Measurements from ENCODE around the gene FRYL.

The FRYL gene

DNA sequence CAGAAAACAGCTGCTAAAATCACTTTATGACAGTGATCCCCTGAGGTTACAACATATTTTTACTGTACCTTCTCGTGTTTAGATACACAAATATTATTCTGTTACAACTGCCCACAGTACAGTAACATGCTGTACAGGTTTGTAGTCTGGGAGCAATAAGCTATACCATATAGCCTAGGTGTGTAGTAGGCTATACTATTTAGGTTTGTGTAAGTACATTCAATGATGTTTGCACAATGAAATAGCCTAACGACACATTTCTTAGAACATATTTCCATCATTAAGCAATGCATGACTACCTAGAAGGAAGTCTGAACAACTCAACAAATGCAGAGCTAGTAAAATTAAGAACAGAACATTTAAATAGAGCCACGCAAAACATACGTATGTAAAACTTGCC, 177.3 kb downstream of the FRYL start:
- TF ChIP-seq Cebpa-rat (IDR thresholded peaks at IDR 0.05): no peak
- H4K20me1 ChIP-seq: no peaks in the 10 kb centered on the region
- H3K9me3 ChIP-seq: no peaks in the 10 kb centered on the region
- no peaks in the 10 kb centered on the region for H3K4me1 ChIP-seq
- no peak overlapping the region for H3K4me3 ChIP-seq
- no peak overlapping the region for H3K27ac ChIP-seq
- H3K27me3 ChIP-seq: no peaks in the 10 kb centered on the region
- no peak overlapping the region for H3K4me2 ChIP-seq
- peaks cover 54% of the 10 kb centered on the region for H3K36me3 ChIP-seq
- no peak overlapping the region for H3K9ac ChIP-seq

DNA sequence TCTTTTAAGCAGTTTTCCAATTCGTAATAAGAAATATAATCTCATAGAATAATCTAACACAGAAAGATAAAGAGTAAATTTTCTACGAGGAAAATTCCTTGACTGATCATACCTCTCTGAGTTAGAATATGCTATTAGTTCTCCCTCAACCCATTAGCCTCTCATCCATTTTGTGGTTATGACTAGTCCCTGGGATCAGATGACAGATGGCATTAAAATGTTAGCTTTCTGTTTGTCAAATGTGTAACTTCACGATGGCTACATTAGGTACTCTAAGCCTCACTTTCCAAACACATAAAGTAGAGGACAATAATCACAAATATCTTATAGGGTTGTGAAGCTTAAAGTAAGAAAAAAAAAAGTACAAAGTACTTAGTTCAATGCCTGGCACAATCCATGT, 177.9 kb downstream of the FRYL start:
- H3K36me3 ChIP-seq: peaks cover 51% of the 10 kb centered on the region
- H4K20me1 ChIP-seq: no peaks in the 10 kb centered on the region
- H3K4me1 ChIP-seq: no peaks in the 10 kb centered on the region
- no peak overlapping the region for H3K9ac ChIP-seq
- no peaks in the 10 kb centered on the region for H3K9me3 ChIP-seq
- H3K27me3 ChIP-seq: no peaks in the 10 kb centered on the region
- no peak overlapping the region for H3K27ac ChIP-seq
- no peak for TF ChIP-seq Cebpa-rat (IDR thresholded peaks at IDR 0.05)
- no peak overlapping the region for H3K4me3 ChIP-seq
- no peak overlapping the region for H3K4me2 ChIP-seq

DNA sequence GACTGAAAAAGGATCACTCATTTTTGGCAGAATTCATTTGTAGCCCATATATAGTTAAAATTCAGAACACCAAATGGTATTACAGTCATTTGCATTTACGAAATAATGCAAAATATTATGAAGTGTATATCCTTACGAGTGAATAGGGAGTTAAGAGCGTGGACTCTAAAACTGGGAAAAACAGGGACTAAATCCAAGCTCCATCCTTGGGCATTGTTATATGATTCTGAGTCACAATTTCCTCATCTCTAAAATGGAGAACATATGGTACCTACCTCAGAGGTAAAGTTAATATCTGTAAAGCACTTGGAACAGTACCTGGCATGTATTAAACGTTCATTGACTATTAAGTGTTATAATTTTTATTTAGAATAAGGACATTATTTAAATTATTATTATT, 183.7 kb downstream of the FRYL start:
- H3K4me3 ChIP-seq: no peak overlapping the region
- H3K9me3 ChIP-seq: no peaks in the 10 kb centered on the region
- peaks cover 12% of the 10 kb centered on the region for H3K4me1 ChIP-seq
- H3K4me2 ChIP-seq: no peak overlapping the region
- no peaks in the 10 kb centered on the region for H4K20me1 ChIP-seq
- peaks cover 49% of the 10 kb centered on the region for H3K36me3 ChIP-seq
- H3K27me3 ChIP-seq: no peaks in the 10 kb centered on the region
- no peak for TF ChIP-seq Cebpa-rat (IDR thresholded peaks at IDR 0.05)
- H3K9ac ChIP-seq: no peak overlapping the region
- H3K27ac ChIP-seq: no peak overlapping the region

DNA sequence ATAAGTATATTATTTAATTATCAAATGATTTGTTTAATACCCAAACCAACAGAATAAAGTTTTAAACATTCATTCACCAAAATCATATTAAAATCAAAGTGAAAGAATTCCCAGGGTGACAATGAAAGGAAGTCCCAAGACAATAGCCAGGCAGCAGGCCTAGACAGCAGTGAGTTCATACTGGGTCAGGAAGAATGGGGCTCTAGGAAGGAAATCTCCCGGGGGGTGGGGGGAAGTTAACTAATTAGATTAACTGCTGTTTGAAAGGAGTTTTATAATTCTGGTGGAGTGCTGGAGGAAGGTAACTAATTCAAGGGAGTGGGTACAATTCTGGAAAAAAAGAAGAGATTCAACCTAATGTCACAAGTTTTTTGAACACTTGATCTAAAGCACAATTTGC, 185.9 kb downstream of the FRYL start:
- no peak overlapping the region for H3K4me3 ChIP-seq
- no peak overlapping the region for H3K27ac ChIP-seq
- peaks cover 56% of the 10 kb centered on the region for H3K36me3 ChIP-seq
- no peaks in the 10 kb centered on the region for H3K9me3 ChIP-seq
- no peak for TF ChIP-seq Cebpa-rat (IDR thresholded peaks at IDR 0.05)
- H3K4me2 ChIP-seq: no peak overlapping the region
- H3K27me3 ChIP-seq: no peaks in the 10 kb centered on the region
- H4K20me1 ChIP-seq: no peaks in the 10 kb centered on the region
- peaks cover 12% of the 10 kb centered on the region for H3K4me1 ChIP-seq
- H3K9ac ChIP-seq: no peak overlapping the region

DNA sequence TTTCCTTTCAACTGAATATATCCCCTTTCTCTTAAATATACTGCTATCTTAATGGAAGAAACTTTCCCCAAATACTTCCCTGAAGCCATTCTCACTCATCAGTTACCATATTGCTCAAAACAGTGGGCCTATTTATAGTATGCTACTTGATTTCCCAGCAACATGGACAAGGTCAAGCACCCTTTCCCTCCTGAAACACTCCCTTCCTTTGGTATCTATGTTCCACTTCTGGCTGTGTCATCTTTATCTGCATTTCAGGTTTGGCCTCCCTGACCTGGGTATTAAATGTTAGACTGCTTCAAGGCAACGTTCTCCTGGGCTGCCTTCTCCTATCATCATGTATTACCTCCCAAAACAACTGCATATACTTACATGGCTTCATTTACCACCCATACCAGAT, 188.7 kb downstream of the FRYL start:
- Histone ChIP-seq H3K27me3 (no peaks in the 10 kb centered on the region), H3K9ac (no peak overlapping the region), H3K4me1 (peaks cover 12% of the 10 kb centered on the region), H3K27ac (no peak overlapping the region), H3K4me2 (no peak overlapping the region), H3K36me3 (peaks cover 64% of the 10 kb centered on the region), H4K20me1 (no peaks in the 10 kb centered on the region), H3K9me3 (no peaks in the 10 kb centered on the region), H3K4me3 (no peak overlapping the region)
- TF ChIP-seq Cebpa-rat (IDR thresholded peaks at IDR 0.05): no peak

DNA sequence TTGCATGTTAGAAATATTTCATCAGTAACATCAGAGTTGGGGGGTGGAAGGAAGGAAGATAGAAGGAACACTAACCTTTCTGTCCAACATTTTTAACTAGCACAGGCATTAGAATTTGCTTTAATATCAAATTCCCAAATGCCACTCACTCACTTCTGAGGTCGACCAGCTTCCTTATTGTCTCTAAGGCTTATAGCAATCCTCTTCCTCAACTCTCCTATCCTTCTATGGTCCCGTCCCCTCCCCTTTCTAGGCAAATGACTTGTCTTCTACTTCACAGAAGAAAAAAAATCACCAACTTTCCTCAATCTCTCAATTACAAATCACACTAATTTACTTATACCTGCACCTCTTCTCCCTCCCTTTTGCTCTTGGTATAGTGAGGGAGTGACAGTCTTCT, 189.2 kb downstream of the FRYL start:
- H3K9ac ChIP-seq: no peak overlapping the region
- no peak overlapping the region for H3K27ac ChIP-seq
- H3K4me2 ChIP-seq: no peak overlapping the region
- H4K20me1 ChIP-seq: no peaks in the 10 kb centered on the region
- H3K27me3 ChIP-seq: no peaks in the 10 kb centered on the region
- no peak for TF ChIP-seq Cebpa-rat (IDR thresholded peaks at IDR 0.05)
- peaks cover 67% of the 10 kb centered on the region for H3K36me3 ChIP-seq
- no peak overlapping the region for H3K4me3 ChIP-seq
- peaks cover 12% of the 10 kb centered on the region for H3K4me1 ChIP-seq
- no peaks in the 10 kb centered on the region for H3K9me3 ChIP-seq

DNA sequence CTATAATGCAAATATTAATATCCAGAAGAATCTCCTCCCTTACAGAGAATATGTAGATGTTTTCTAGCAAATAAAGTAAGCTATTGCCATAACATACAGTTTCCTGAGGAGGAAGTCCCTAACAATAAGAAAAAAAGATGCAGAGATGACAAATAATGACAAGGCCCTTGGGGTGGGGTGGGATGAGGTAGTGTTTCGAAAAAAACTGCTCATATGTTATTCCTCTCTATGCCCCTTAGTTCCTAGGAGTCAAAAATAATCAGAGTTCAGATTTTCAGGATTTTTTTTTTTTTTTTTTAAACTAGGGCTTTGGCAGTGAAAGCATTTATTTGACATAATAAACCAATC, 191.0 kb downstream of the FRYL start:
- Histone ChIP-seq H3K9ac (no peak overlapping the region), H4K20me1 (no peaks in the 10 kb centered on the region), H3K27me3 (no peaks in the 10 kb centered on the region), H3K36me3 (peaks cover 74% of the 10 kb centered on the region), H3K4me1 (peaks cover under 1% of the 10 kb centered on the region; the same call in 1 of the 2 replicates), H3K4me3 (no peak overlapping the region), H3K9me3 (no peaks in the 10 kb centered on the region), H3K27ac (no peak overlapping the region), H3K4me2 (no peak overlapping the region)
- no peak for TF ChIP-seq Cebpa-rat (IDR thresholded peaks at IDR 0.05)

DNA sequence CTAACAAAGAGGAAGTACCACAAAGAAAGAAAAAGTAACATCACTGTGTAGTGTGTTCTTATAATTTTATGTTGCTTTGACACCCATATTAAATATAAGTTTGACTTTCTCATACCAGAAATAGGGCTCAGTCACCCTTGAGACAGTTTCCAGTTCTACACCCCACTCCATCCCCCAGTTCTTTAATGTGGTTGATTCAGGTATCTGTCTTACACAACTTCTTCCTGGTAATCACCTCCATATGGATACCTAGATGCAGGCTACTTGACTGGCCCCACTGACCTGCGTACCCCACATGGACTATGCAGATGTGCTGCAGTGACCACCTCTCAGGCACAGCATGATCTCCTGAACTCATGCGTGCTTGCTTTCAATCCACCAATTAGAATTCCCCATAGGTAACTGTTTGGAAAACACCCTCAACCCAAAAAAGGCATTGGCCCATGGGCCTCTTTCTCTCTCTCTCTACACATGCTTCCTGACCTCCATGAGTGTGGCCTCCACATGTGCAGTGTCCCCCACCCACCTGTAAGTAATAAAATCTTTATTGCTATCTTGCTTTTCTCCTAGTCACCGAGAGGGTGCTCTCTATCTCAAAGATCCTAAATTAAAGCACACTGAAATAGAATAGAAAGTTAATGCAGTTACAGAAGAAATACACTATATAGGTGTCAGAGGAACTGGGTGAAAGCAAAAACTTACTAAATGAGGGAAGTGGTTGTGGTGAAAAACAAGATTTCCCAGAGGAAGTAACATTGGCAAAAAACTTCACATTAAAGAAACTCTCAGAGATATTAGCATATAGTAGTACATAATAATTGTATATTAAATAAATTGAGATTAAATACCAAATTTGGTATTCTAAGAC, 191.6 kb downstream of the FRYL start:
- Histone ChIP-seq H3K27me3 (no peaks in the 10 kb centered on the region), H3K36me3 (peaks cover 76% of the 10 kb centered on the region), H3K9me3 (no peaks in the 10 kb centered on the region), H3K4me3 (no peak overlapping the region), H3K4me2 (no peak overlapping the region), H4K20me1 (no peaks in the 10 kb centered on the region), H3K9ac (no peak overlapping the region), H3K4me1 (no peaks in the 10 kb centered on the region), H3K27ac (no peak overlapping the region)
- TF ChIP-seq Cebpa-rat (IDR thresholded peaks at IDR 0.05): no peak

DNA sequence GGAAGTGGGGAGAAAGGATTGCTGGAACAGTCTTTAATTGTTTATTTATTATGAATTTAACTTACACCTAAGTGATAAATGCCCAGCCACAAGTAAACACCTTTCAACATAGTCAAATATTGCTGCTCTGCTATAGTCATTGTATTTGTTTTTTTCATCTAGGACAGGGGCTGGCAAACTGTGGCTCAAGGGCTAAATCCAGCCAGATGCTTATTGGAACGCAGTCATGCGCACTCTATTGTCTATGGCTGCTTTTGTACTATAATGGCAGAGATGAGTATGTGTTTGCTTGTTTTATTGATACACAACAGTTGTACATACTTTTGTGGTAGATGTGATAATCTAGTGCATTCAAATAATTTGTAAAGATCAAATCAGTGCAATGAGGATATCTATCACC, 194.7 kb downstream of the FRYL start:
- H3K36me3 ChIP-seq: peaks cover 84% of the 10 kb centered on the region
- no peak overlapping the region for H3K9ac ChIP-seq
- no peaks in the 10 kb centered on the region for H3K27me3 ChIP-seq

DNA sequence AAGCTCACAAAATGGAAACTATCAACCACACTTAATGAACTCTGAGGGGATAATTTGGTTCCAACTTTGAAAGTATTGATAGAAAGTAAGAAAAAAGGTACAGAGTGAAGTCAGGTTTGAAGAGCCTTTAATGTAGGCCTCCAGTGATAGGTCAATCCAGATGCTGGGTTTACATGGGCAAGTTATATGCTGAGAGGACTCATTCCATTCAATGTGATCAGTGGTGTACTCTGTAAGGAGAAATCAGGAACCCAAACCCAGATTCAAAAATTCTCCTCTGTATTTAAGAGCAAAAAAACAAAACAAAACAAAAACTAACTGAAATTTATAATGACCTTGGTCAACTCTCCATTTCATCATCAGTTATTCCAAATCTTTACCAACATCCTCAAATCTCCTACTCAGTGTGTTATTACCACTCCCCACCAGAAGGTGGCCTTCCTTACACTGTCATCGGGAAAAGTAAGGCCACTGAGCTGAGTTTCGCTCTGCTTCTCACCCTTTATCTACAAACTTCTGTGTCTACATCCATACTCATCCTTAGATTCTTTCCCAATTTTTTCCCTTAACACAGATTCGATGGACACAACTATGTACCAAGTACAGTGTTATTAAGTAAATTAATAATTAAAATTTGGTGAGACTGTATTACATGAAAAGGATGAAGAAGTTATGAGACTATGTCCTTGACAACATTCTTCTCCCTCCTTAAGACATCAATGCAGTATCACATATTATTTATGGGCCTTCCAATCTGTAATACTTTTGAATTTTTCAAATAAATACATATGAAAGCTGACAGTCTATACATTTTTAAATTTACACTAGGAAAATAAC, 201.7 kb downstream of the FRYL start:
- Histone ChIP-seq H3K36me3 (peaks cover 56% of the 10 kb centered on the region), H3K4me2 (no peak overlapping the region), H3K9me3 (no peaks in the 10 kb centered on the region), H3K4me1 (no peaks in the 10 kb centered on the region), H3K27me3 (no peaks in the 10 kb centered on the region), H3K27ac (no peak overlapping the region), H4K20me1 (peaks cover 5% of the 10 kb centered on the region; the same call in 1 of the 2 replicates), H3K9ac (no peak overlapping the region), H3K4me3 (no peak overlapping the region)
- no peak for TF ChIP-seq Cebpa-rat (IDR thresholded peaks at IDR 0.05)

More for the DNA sequence above, 194.7 kb downstream of the FRYL start:
- Histone ChIP-seq H4K20me1 (no peaks in the 10 kb centered on the region), H3K9me3 (no peaks in the 10 kb centered on the region), H3K4me2 (no peak overlapping the region), H3K4me3 (no peak overlapping the region), H3K4me1 (no peaks in the 10 kb centered on the region), H3K27ac (no peak overlapping the region)
- TF ChIP-seq Cebpa-rat (IDR thresholded peaks at IDR 0.05): no peak
